ENCODE data around the gene KLK1. TPM values are rescaled to one million over a fixed set of nuclear protein-coding genes. Genes with fewer than 3 reads are reported as not detected.

KLK1 gene
- total RNA-seq, 6 experiments from 2014 or later: not detected

DNA sequence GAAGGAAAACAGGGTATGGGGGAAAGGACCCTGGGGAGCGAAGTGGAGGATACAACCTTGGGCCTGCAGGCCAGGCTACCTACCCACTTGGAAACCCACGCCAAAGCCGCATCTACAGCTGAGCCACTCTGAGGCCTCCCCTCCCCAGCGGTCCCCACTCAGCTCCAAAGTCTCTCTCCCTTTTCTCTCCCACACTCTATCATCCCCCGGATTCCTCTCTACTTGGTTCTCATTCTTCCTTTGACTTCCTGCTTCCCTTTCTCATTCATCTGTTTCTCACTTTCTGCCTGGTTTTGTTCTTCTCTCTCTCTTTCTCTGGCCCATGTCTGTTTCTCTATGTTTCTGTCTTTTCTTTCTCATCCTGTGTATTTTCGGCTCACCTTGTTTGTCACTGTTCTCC, 33.8 kb upstream of the KLK1 start:
- 39% methylated on average over 5 of the region's 6 CpGs for WGBS (ENCODE audit: insufficient coverage, low coverage, low lambda C conversion rate, missing lambda C conversion rate)
- Histone ChIP-seq H3K36me3 (no peaks in the 10 kb centered on the region), H3K4me1 (no peaks in the 10 kb centered on the region), H3K27ac (no peak overlapping the region), H3K4me3 (no peak overlapping the region), H3K27me3 (no peaks in the 10 kb centered on the region), H3K9me3 (no peaks in the 10 kb centered on the region)
- TF ChIP-seq, protein P1, sequence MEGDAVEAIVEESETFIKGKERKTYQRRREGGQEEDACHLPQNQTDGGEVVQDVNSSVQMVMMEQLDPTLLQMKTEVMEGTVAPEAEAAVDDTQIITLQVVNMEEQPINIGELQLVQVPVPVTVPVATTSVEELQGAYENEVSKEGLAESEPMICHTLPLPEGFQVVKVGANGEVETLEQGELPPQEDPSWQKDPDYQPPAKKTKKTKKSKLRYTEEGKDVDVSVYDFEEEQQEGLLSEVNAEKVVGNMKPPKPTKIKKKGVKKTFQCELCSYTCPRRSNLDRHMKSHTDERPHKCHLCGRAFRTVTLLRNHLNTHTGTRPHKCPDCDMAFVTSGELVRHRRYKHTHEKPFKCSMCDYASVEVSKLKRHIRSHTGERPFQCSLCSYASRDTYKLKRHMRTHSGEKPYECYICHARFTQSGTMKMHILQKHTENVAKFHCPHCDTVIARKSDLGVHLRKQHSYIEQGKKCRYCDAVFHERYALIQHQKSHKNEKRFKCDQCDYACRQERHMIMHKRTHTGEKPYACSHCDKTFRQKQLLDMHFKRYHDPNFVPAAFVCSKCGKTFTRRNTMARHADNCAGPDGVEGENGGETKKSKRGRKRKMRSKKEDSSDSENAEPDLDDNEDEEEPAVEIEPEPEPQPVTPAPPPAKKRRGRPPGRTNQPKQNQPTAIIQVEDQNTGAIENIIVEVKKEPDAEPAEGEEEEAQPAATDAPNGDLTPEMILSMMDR (IDR thresholded peaks at IDR 0.05): no peak
- TF ChIP-seq POLR2A (IDR thresholded peaks at IDR 0.05): no peak
- intact Hi-C loops (cut with DNase I): no loop called here
- no peak for ATAC-seq
- DNase-seq: no peak

DNA sequence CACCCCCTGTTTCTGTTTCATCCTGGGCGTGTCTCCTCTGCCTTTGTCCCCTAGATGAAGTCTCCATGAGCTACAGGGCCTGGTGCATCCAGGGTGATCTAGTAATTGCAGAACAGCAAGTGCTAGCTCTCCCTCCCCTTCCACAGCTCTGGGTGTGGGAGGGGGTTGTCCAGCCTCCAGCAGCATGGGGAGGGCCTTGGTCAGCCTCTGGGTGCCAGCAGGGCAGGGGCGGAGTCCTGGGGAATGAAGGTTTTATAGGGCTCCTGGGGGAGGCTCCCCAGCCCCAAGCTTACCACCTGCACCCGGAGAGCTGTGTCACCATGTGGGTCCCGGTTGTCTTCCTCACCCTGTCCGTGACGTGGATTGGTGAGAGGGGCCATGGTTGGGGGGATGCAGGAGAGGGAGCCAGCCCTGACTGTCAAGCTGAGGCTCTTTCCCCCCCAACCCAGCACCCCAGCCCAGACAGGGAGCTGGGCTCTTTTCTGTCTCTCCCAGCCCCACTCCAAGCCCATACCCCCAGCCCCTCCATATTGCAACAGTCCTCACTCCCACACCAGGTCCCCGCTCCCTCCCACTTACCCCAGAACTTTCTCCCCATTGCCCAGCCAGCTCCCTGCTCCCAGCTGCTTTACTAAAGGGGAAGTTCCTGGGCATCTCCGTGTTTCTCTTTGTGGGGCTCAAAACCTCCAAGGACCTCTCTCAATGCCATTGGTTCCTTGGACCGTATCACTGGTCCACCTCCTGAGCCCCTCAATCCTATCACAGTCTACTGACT, 31.2 kb upstream of the KLK1 start, which contains the start of gene KLK3:
KLK3 (plus strand) TSS at position 280 of the 775 bp plus-strand sequence; CDS start at position 321, 41 bp downstream.
- no peaks in the 10 kb centered on the region for H3K36me3 ChIP-seq
- H3K27me3 ChIP-seq: no peaks in the 10 kb centered on the region
- DNase-seq (no peak), ATAC-seq (no peak)
- intact Hi-C loops (cut with DNase I): no loop called here
- H3K27ac ChIP-seq: no peak within 1 kb of the TSS
- H3K4me3 ChIP-seq: no peak within 1 kb of the TSS
- no peak for TF ChIP-seq POLR2A (IDR thresholded peaks at IDR 0.05)
- TF ChIP-seq, protein P1 (IDR thresholded peaks at IDR 0.05): no peak
- no peaks in the 10 kb centered on the region for H3K9me3 ChIP-seq
- WGBS (ENCODE audit: insufficient coverage, low coverage, low lambda C conversion rate, missing lambda C conversion rate): 36% methylated on average over 3 of the region's 9 CpGs
- no peaks in the 10 kb centered on the region for H3K4me1 ChIP-seq

DNA sequence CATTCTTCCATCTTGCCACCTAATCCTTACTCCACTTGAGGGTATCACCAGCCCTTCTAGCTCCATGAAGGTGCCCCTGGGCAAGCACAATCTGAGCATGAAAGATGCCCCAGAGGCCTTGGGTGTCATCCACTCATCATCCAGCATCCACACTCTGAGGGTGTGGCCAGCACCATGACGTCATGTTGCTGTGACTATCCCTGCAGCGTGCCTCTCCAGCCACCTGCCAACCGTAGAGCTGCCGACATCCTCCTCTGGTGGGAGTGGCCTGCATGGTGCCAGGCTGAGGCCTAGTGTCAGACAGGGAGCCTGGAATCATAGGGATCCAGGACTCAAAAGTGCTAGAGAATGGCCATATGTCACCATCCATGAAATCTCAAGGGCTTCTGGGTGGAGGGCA, 28.0 kb upstream of the KLK1 start:
- Histone ChIP-seq H3K4me3 (no peak overlapping the region), H3K4me1 (no peaks in the 10 kb centered on the region), H3K36me3 (no peaks in the 10 kb centered on the region), H3K9me3 (no peaks in the 10 kb centered on the region), H3K27ac (no peak overlapping the region), H3K27me3 (no peaks in the 10 kb centered on the region)
- intact Hi-C loops (cut with DNase I): no loop called here
- TF ChIP-seq, protein P1 (IDR thresholded peaks at IDR 0.05): no peak
- TF ChIP-seq POLR2A (IDR thresholded peaks at IDR 0.05): no peak
- ATAC-seq: peak in 1 of 4 donors; percentile 10
- DNase-seq: no peak
- WGBS (ENCODE audit: insufficient coverage, low coverage, low lambda C conversion rate, missing lambda C conversion rate): no CpG with 5 or more reads among the region's 4 CpGs

DNA sequence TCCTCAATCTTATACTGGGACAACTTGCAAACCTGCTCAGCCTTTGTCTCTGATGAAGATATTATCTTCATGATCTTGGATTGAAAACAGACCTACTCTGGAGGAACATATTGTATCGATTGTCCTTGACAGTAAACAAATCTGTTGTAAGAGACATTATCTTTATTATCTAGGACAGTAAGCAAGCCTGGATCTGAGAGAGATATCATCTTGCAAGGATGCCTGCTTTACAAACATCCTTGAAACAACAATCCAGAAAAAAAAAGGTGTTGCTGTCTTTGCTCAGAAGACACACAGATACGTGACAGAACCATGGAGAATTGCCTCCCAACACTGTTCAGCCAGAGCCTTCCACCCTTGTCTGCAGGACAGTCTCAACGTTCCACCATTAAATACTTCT, 27.2 kb upstream of the KLK1 start:
- H3K36me3 ChIP-seq: no peaks in the 10 kb centered on the region
- H3K27ac ChIP-seq: no peak overlapping the region
- no peak for DNase-seq
- WGBS (ENCODE audit: insufficient coverage, low coverage, low lambda C conversion rate, missing lambda C conversion rate): 41% methylated on average over 3 of the region's 3 CpGs
- H3K4me1 ChIP-seq: no peaks in the 10 kb centered on the region
- TF ChIP-seq, protein P1 (IDR thresholded peaks at IDR 0.05): no peak
- TF ChIP-seq POLR2A (IDR thresholded peaks at IDR 0.05): no peak
- intact Hi-C loops (cut with DNase I): no loop called here
- ATAC-seq: no peak
- no peak overlapping the region for H3K4me3 ChIP-seq
- H3K9me3 ChIP-seq: no peaks in the 10 kb centered on the region
- no peaks in the 10 kb centered on the region for H3K27me3 ChIP-seq

Measured in right lobe of liver (tissue), 6 donors.